ENCODE data around the gene KLK3.
A peak's percentile ranks its signal among the peaks of the same experiment; 100 is the strongest.

Gene KLK3

GRCh38 chr19:50898018-50898417 is 43.3 kb downstream of the KLK3 start:
- no peak for DNase-seq (ENCODE audit: low spot score)

- DNase-seq (ENCODE audit: low spot score): no peak
Observed at GRCh38 chr19:50899569-50899968, 44.9 kb downstream of the KLK3 start.

GRCh38 chr19:50902640-50903039 is 47.9 kb downstream of the KLK3 start:
- no peak for DNase-seq (ENCODE audit: low spot score)

- peak; percentile 15 for DNase-seq (ENCODE audit: low spot score)
Observed at GRCh38 chr19:50906217-50906616, 51.5 kb downstream of the KLK3 start.

- DNase-seq (ENCODE audit: low spot score): no peak
Observed at GRCh38 chr19:50908336-50908735, 53.6 kb downstream of the KLK3 start.

- DNase-seq (ENCODE audit: low spot score): peak; percentile 12
Observed at GRCh38 chr19:50909240-50910070, 54.7 kb downstream of the KLK3 start.
